RWPE2 (cell line): Measurements from ENCODE around the gene P2RY14.

Experiments used
- ATAC-seq: fragments of 200-7000 bp; cut with Tn5 transposase; 3 replicates; pipeline ENCODE4 v1.9.1; 2021; ENCODE audit warnings: low read depth
- DNase-seq: peaks from one replicate; pipeline ENCODE4 v3.0.0-alpha.2; 2020; ENCODE audit warnings: low spot score
- H3K27ac ChIP-seq: fragments of 450-650 bp; 2 replicates; pipeline ENCODE4 v1.5.1; 2017; ENCODE audit warnings: mild to moderate bottlenecking; ENCODE audit not compliant: poor library complexity, severe bottlenecking
- H3K27me3 ChIP-seq: fragments of 250-450 bp; sonication (Bioruptor Pico); 2 replicates; pipeline ENCODE4 v1.5.1; 2021; ENCODE audit warnings: mild to moderate bottlenecking, moderate library complexity; ENCODE audit not compliant: insufficient read depth, poor library complexity, severe bottlenecking
- H3K36me3 ChIP-seq: fragments of 250-450 bp; sonication (Bioruptor Pico); 2 replicates; pipeline ENCODE4 v1.5.1; 2020; ENCODE audit warnings: low read depth, mild to moderate bottlenecking, moderate library complexity
- H3K4me1 ChIP-seq: fragments of 250-450 bp; sonication (Bioruptor Pico); 2 replicates; pipeline ENCODE4 v1.5.1; 2021; ENCODE audit warnings: mild to moderate bottlenecking, moderate library complexity; ENCODE audit not compliant: insufficient read depth, poor library complexity, severe bottlenecking
- H3K4me3 ChIP-seq: fragments of 250-450 bp; sonication (Bioruptor Pico); 2 replicates; pipeline ENCODE4 v1.5.1; 2021; ENCODE audit warnings: mild to moderate bottlenecking, moderate library complexity; ENCODE audit not compliant: severe bottlenecking
- H3K9me3 ChIP-seq: fragments of 250-450 bp; sonication (Bioruptor Pico); 2 replicates; pipeline ENCODE4 v1.5.1; 2021; ENCODE audit warnings: mild to moderate bottlenecking, moderate library complexity; ENCODE audit not compliant: severe bottlenecking
- TF ChIP-seq, protein P1 (sequence below): fragments of 450-650 bp; IDR thresholded peaks from one replicate; pipeline ENCODE4 v1.5.1; 2017; ENCODE audit warnings: mild to moderate bottlenecking, moderate library complexity; ENCODE audit not compliant: poor library complexity, severe bottlenecking

P2RY14 gene

DNA sequence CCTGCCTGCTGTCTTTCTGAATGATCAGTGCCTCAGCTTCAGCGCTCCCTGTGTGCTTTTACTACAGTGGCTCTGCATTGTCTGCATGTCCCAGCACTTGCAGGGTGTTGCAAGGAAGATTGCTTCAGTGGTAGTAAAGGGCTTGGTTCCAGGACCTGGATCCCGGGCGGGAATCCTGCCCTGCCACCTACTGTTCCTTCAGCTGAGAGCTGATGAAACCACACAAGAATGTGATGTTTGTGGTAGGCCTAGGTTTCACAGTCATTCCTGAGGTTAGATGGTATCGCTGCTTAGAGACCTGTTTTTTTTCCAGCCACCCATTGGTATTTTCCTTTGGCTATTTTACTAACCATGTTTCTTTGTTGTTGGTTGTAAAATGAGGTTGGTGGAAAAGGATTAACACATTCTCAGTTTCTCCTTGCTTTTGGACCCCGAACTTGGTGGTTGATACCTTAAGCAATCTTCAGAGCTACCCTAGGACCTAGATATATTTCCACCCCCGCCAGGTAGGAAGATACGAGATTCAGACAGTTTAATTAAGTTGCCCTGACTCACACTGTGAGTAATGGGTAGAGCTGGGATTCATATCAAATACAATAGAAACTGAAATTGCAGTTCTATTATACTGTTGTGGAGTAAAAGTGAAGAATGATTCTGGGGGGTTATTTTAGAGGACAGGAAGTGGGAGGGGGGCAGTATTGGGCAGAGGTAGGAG, 26.9 kb upstream of the P2RY14 start:
- Histone ChIP-seq H3K4me3 (peak overlapping the region; percentile 4), H3K36me3 (peaks cover 69% of the 10 kb centered on the region), H3K27me3 (no peaks in the 10 kb centered on the region), H3K4me1 (peaks cover 84% of the 10 kb centered on the region), H3K27ac (peak overlapping the region; percentile 99), H3K9me3 (no peaks in the 10 kb centered on the region)
- peak; percentile 92 for DNase-seq
- TF ChIP-seq, protein P1, sequence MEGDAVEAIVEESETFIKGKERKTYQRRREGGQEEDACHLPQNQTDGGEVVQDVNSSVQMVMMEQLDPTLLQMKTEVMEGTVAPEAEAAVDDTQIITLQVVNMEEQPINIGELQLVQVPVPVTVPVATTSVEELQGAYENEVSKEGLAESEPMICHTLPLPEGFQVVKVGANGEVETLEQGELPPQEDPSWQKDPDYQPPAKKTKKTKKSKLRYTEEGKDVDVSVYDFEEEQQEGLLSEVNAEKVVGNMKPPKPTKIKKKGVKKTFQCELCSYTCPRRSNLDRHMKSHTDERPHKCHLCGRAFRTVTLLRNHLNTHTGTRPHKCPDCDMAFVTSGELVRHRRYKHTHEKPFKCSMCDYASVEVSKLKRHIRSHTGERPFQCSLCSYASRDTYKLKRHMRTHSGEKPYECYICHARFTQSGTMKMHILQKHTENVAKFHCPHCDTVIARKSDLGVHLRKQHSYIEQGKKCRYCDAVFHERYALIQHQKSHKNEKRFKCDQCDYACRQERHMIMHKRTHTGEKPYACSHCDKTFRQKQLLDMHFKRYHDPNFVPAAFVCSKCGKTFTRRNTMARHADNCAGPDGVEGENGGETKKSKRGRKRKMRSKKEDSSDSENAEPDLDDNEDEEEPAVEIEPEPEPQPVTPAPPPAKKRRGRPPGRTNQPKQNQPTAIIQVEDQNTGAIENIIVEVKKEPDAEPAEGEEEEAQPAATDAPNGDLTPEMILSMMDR: peak; percentile 29
- peak; percentile 78 for ATAC-seq

DNA sequence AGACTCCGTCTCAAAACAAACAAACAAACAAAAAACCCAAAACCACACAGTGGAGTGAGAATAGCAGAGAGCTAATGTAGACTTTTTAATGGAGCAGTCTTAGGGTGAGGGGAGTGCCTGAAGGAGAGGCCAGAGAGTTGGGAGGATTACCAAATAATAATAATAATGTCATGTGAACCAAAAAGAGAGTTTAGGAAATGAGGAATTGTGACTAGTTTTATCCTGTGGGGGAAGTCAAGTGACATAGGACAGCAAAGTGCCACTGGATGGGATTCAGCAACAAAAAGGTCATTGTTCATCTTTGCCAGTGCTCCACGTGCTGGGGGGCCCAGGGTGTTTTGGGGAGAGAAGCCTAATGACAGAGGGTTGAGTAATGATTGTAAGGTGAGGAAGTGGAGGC, 25.4 kb upstream of the P2RY14 start:
- DNase-seq (no peak), ATAC-seq (no peak)
- Histone ChIP-seq H3K9me3 (no peaks in the 10 kb centered on the region), H3K27me3 (no peaks in the 10 kb centered on the region), H3K27ac (peak overlapping the region; percentile 99), H3K4me1 (peaks cover 70% of the 10 kb centered on the region), H3K36me3 (peaks cover 68% of the 10 kb centered on the region), H3K4me3 (no peak overlapping the region)
- TF ChIP-seq, protein P1: no peak

DNA sequence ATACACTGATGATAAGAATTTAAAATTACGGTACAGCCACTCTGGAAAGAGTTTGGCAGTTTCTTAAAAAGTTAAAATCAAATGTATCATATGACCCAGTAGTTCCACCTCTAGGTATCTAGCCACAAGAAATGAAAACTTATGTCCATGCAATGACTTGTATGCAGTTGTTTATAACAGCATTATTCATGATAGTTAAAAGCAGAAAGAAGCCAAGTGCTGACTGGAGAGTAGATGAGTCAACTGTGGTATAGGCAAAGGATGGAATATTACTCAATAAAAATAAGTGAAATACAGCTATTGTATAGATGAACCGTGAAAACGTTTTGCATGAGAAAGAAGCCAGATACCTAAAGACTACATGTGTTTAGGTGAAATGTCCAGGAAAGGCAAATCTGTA, 23.4 kb upstream of the P2RY14 start:
- no peak overlapping the region for H3K4me3 ChIP-seq
- peak overlapping the region; percentile 99 for H3K27ac ChIP-seq
- ATAC-seq (peak; percentile 58), DNase-seq (no peak)
- peaks cover 50% of the 10 kb centered on the region for H3K4me1 ChIP-seq
- no peaks in the 10 kb centered on the region for H3K27me3 ChIP-seq
- H3K36me3 ChIP-seq: peaks cover 68% of the 10 kb centered on the region
- no peaks in the 10 kb centered on the region for H3K9me3 ChIP-seq
- TF ChIP-seq, protein P1: no peak

DNA sequence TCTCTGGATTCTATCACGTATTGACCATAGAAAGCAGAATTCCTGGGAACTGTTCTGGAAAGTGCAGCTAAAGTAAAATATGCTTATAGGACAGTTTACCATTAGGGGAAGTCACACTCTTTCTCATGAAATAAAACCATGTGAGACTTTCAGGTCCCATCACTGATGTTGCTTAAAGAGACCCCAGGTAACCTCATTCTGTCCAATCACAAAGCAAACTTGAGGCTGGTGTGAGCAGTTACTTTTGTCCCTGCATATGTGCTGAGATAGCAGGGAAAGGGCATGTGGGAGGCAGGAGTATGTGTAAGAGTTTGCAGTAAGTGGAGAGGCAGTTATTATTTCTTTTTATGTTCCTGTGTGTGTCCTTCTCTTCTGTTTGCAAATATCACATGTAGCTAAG, 22.2 kb upstream of the P2RY14 start:
- no peaks in the 10 kb centered on the region for H3K9me3 ChIP-seq
- TF ChIP-seq, protein P1: no peak
- peaks cover 38% of the 10 kb centered on the region for H3K4me1 ChIP-seq
- ATAC-seq (no peak), DNase-seq (no peak)
- H3K36me3 ChIP-seq: peaks cover 78% of the 10 kb centered on the region
- H3K27me3 ChIP-seq: no peaks in the 10 kb centered on the region
- no peak overlapping the region for H3K4me3 ChIP-seq
- H3K27ac ChIP-seq: peak overlapping the region; percentile 99

- DNase-seq: no peak
- Histone ChIP-seq H3K27ac (no peak overlapping the region), H3K27me3 (no peaks in the 10 kb centered on the region), H3K4me3 (no peak overlapping the region), H3K9me3 (no peaks in the 10 kb centered on the region), H3K36me3 (peaks cover 90% of the 10 kb centered on the region), H3K4me1 (peaks cover 29% of the 10 kb centered on the region)
- TF ChIP-seq, protein P1: no peak
- ATAC-seq: no peak
Observed at GRCh38 chr3:151299006-151299405, 20.7 kb upstream of the P2RY14 start.
